Hepatocyte (in vitro differentiated cells): Measurements from ENCODE around the gene TEX101.

ENCODE experiments used
- CTCF ChIP-seq: fragments of 200-600 bp; sonication (generic); IDR thresholded peaks from 2 replicates; pipeline ENCODE4 v1.5.1; 2016; ENCODE audit warnings: antibody characterized with exemption, mild to moderate bottlenecking; ENCODE audit not compliant: poor library complexity
- EZH2 ChIP-seq: fragments of 200-600 bp; sonication (generic); IDR thresholded peaks from 2 replicates; pipeline ENCODE4 v1.6.1; 2016; ENCODE audit warnings: antibody characterized with exemption, mild to moderate bottlenecking, borderline replicate concordance

DNA sequence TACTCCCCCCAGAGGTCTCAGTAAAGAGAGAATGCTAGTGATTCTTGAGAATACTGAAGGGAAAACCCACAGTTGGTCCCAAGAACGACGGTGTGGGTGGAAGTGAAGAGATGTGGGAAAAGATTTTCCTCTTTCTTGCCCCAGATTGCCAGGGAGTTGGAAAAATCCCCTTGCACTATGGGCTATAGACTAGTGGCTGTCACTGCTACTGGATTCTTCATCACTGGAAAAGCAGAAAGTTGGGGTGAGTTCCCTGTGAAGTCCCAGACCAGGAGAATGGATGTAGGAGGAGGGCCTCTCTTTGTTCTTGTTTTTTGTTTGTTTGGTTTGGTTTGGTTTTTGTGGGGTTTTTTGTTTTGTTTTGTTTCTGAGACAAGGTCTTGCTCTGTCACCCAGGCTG is 39.3 kb downstream of the TEX101 start:
- TF ChIP-seq CTCF (no peak), EZH2 (no peak)
